Peyer's patch (tissue), 4 donors: ENCODE measurements around the gene CD300LG.

ENCODE experiments used
- CTCF ChIP-seq, 6 experiments: fragments of 450-650 bp in 4 of 6; fragments of 200-600 bp in 2 of 6; sonication (generic) in 1 of 6; IDR thresholded peaks; one replicate each; pipeline ENCODE4 v1.5.1; 2017 to 2019; ENCODE audit warnings: antibody characterized with exemption in 6 of 6, mild to moderate bottlenecking in 3 of 6, moderate library complexity in 1 of 6
- POLR2A ChIP-seq, 2 donors: fragments of 450-650 bp; IDR thresholded peaks; one replicate each; pipeline ENCODE4 v1.5.1; 2017; ENCODE audit warnings: antibody characterized with exemption in 2 of 2, mild to moderate bottlenecking in 2 of 2, moderate library complexity in 2 of 2

- TF ChIP-seq CTCF (IDR thresholded peaks at IDR 0.05) (no peak), POLR2A (IDR thresholded peaks at IDR 0.05) (no peak)
Observed at GRCh38 chr17:43817826-43818225, 29.1 kb upstream of the CD300LG start.
